HG02885 (cell line): ENCODE data around the gene GOLGA8S.
"Not testable (repeated sequence)": the region's sequence is repeated elsewhere in the genome, so short reads cannot be mapped to it uniquely, and the experiment has no call there.

Experiments used
- ATAC-seq: cut with Tn5 transposase; IDR thresholded peaks from one replicate; pipeline ENCODE4 v1.9.1; 2021; ENCODE audit warnings: mild to moderate bottlenecking; ENCODE audit not compliant: unreplicated experiment, poor library complexity

GOLGA8S gene

GRCh38 chr15:23397779-23398178 lies 43.2 kb downstream of the GOLGA8S start:
- ATAC-seq = no peak

DNA sequence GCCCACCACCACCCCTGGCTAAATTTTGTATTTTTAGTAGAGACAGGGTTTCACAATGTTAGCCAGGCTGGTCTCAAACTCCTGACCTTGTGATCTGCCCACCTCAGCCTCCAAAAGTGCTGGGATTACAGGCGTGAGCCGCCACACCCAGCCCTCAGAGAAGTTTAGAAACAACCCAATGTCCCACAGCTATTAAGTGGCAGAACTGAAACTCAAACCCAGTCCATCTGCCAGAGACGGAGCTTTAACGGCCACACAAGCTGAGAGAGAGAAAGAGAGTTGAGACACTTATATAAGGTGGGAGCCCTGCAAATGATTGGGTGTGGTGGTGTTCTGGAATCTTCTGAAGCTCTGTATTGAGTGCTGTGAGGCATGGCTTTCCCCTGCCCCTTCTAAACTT lies 43.8 kb downstream of the GOLGA8S start:
- ATAC-seq = not testable (repeated sequence)

DNA sequence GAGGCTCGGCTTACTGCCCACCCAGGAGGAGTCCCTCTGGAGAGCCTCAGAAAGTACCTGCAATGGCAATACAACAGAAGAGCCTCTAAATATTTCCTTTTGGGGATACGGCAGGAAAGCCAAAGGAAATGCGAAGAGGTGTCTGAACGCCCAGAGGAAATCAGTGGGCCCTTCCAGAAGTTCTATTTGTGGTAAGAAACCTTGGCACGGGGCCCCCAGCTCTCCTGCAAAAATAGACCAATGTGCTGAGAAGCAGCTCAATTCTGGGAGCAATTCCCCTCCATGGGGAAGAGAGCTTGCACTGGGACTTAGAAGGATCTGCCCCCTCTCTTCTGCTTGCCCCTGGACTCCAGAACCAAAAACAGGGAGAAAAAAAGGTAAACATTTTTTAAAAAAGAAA lies 44.7 kb downstream of the GOLGA8S start:
- not testable (repeated sequence) for ATAC-seq

DNA sequence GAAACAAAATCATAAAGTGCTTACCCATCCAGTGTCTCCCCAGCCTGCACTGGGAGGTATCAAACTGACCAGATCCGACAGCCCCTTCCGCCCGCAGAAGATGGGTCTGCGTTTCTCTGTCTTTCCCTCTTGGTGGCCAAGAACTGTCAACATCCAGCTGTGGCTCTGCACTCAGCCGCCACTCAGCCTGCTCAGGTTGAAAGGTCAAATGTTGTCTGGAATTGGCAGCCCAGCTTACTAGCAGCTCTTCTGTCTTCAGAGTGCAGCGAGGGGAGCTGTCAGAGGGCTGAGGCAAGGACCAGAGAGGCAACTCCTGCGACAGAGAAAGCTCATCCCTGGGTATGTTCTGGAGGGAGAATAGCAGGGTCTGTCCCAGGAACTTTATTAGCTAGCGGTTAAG lies 47.1 kb downstream of the GOLGA8S start:
- ATAC-seq = no peak

DNA sequence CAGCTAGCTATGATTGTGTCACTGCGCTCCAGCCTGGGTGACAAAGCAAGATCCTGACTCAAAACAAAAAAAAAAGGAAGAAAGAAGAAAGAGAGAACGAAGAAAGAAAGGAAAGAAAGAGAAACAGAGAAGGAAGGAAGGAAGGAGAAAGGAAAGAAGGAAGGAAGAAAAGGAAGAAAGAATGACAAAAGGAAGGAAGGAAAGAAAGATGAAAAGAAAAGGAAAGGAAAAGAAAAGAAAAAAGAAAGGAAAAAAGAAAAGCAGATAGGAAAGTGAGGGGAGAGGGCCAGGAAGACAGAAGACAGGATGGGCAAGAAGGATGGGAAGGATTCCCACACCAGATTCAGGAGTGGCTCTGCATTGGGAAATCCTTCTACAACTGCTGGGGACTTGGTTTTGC lies 47.6 kb downstream of the GOLGA8S start:
- ATAC-seq = no peak

- no peak for ATAC-seq
Observed at GRCh38 chr15:23402544-23402943, 48.0 kb downstream of the GOLGA8S start.

- no peak for ATAC-seq
Observed at GRCh38 chr15:23403550-23403949, 49.0 kb downstream of the GOLGA8S start.

GRCh38 chr15:23411841-23412240 lies 57.3 kb downstream of the GOLGA8S start:
- ATAC-seq = no peak

GRCh38 chr15:23412881-23413600 lies 58.5 kb downstream of the GOLGA8S start:
- not testable (repeated sequence) for ATAC-seq
